ENCODE results near the gene ACTRT2.

DNA sequence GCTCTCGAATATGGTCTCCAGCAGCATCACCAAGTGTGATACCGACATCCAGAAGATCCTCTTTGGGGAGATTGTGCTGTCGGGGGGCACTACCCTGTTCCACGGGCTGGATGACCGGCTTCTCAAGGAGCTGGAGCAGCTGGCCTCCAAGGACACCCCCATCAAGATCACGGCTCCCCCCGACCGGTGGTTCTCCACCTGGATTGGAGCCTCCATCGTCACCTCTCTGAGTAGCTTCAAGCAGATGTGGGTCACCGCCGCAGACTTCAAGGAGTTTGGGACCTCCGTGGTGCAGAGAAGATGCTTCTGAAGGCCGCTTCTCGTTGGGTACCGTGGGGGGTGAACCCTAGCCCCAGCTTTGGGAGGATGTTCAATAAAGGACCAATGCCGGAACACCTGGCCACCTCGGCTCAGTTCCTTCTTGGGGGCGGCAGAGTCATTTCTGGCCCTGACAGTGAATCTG, 1.3 kb downstream of the ACTRT2 start:
- TF ChIP-seq, protein P1, sequence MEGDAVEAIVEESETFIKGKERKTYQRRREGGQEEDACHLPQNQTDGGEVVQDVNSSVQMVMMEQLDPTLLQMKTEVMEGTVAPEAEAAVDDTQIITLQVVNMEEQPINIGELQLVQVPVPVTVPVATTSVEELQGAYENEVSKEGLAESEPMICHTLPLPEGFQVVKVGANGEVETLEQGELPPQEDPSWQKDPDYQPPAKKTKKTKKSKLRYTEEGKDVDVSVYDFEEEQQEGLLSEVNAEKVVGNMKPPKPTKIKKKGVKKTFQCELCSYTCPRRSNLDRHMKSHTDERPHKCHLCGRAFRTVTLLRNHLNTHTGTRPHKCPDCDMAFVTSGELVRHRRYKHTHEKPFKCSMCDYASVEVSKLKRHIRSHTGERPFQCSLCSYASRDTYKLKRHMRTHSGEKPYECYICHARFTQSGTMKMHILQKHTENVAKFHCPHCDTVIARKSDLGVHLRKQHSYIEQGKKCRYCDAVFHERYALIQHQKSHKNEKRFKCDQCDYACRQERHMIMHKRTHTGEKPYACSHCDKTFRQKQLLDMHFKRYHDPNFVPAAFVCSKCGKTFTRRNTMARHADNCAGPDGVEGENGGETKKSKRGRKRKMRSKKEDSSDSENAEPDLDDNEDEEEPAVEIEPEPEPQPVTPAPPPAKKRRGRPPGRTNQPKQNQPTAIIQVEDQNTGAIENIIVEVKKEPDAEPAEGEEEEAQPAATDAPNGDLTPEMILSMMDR (IDR thresholded peaks at IDR 0.05): no peak
- no peak for TF ChIP-seq EP300 (IDR thresholded peaks at IDR 0.05)
